Neural cell (in vitro differentiated cells): Measurements from ENCODE around the gene MAOB.
"Not testable (repeated sequence)": the region's sequence is repeated elsewhere in the genome, so short reads cannot be mapped to it uniquely, and the experiment has no call there.

ENCODE experiments used
- CTCF ChIP-seq: fragments of 450-650 bp; IDR thresholded peaks from 2 replicates; pipeline ENCODE4 v1.5.1; 2014; ENCODE audit warnings: antibody characterized with exemption, mild to moderate bottlenecking, moderate library complexity; ENCODE audit not compliant: poor library complexity, severe bottlenecking
- POLR2AphosphoS5 ChIP-seq: IDR thresholded peaks from 2 replicates; pipeline ENCODE4 v1.6.1; 2012
- REST ChIP-seq: IDR thresholded peaks from 2 replicates; pipeline ENCODE4 v1.6.1; 2012; ENCODE audit warnings: borderline replicate concordance

- not testable (repeated sequence) for TF ChIP-seq CTCF, POLR2AphosphoS5, REST
These were observed 39.8 kb upstream of the MAOB start for GRCh38 chrX:43922032-43922431.
